Stromal cell of bone marrow (primary cell): ENCODE results near the gene WLS.

Source experiments
- DNase-seq: peaks from one replicate; pipeline ENCODE4 v3.0.0-alpha.2; 2012; ENCODE audit warnings: low read depth

WLS gene

DNA sequence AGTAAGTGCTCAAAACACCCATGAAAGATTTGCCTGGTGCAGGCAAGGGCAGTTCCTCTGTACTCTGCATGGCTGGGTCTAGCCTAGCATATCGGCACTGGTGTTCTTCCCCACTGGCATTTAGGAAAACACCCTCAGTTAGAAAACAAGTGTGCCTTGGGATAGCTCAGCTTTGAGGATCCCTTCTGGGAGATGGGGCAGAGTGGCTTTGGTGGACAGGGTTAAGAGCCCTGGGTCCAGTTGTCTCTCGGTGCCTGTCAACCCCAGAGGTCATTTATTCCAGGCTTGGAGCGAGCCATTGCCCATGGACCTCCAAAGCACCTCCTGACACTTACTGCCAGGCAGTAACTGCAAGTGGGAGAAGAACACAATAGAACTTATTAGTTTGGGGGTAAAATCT, 101.1 kb downstream of the WLS start:
- DNase-seq: no peak

GRCh38 chr1:68129536-68130250, 102.6 kb downstream of the WLS start:
- DNase-seq: no peak

DNA sequence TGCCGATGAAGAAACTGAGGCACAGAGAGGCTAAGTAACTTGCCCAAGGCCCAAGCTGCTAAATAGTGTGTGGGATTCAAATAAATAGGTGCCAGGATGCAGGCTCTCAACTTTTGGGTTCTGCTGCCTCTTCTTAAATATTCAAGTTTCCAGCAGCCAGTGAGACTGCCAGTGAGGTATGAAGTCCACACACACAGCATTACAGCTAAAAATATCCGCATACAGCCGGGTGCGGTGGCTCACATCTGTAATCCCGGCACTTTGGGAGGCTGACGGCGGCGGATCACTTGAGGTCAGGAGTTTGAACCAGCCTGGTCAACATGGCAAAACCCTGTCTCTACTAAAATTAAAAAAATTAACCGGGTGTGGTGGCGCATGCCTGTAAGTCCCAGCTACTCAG, 103.5 kb downstream of the WLS start:
- no peak for DNase-seq

GRCh38 chr1:68128157-68128556, 104.2 kb downstream of the WLS start:
- DNase-seq: no peak

GRCh38 chr1:68121536-68121935, 110.8 kb downstream of the WLS start:
- DNase-seq: peak; percentile 38

- peak; percentile 61 for DNase-seq
These were observed 112.1 kb downstream of the WLS start for GRCh38 chr1:68120136-68120791.

DNA sequence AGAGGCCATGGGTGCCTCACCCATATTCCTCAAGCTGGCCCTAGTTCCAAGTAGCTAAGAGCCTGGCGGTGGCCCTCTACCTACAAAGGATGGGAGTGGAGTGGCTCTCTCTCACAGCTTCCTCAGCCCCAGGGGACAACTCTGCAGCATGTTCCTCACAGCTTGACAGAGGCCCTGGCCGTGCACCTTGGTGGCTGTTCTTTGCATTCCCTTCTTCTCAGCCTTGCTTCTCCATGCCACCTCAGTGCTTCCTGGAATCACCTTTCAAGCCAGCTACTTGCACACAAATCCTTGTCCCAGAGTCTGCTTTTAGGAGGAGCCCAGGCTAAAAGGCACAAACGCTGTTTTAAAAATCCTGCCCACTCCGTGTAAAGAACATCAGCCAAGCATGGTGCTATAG, 112.9 kb downstream of the WLS start:
- DNase-seq: no peak

- DNase-seq: no peak
These were observed 114.9 kb downstream of the WLS start for GRCh38 chr1:68117416-68117815.

DNA sequence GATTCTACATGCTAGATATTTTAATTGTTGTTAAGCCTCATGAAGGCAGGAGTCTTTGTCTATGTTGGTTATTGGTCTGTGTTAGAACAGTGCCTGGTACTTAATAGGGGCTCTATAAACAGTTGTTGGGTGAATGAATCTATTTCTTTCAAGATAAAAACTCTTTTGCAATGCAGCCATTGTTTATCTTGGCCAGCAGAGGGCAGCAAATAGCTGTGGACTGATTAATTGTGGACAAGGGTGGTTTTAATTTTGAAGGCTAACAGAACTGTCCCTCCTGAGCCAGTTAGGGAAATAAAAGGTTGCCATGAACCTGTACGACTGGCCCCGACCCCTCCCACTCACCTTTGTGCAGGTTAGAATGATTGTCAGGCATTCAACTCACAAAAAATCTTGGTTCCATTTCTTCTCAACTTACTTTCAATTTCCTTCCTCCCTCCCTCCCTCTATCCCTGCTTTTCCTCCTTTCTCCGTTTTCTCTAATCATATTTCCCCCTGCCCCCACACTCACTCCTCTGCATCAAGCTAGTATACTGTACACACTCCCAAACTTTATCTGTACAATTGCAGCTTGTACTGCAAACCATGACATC, 115.6 kb downstream of the WLS start:
- peak; percentile 28 for DNase-seq

- DNase-seq: no peak
These were observed 117.0 kb downstream of the WLS start for GRCh38 chr1:68115308-68115707.

GRCh38 chr1:68113966-68114365, 118.4 kb downstream of the WLS start:
- no peak for DNase-seq

- peak; percentile 54 for DNase-seq
These were observed 119.5 kb downstream of the WLS start for GRCh38 chr1:68112835-68113243.

DNA sequence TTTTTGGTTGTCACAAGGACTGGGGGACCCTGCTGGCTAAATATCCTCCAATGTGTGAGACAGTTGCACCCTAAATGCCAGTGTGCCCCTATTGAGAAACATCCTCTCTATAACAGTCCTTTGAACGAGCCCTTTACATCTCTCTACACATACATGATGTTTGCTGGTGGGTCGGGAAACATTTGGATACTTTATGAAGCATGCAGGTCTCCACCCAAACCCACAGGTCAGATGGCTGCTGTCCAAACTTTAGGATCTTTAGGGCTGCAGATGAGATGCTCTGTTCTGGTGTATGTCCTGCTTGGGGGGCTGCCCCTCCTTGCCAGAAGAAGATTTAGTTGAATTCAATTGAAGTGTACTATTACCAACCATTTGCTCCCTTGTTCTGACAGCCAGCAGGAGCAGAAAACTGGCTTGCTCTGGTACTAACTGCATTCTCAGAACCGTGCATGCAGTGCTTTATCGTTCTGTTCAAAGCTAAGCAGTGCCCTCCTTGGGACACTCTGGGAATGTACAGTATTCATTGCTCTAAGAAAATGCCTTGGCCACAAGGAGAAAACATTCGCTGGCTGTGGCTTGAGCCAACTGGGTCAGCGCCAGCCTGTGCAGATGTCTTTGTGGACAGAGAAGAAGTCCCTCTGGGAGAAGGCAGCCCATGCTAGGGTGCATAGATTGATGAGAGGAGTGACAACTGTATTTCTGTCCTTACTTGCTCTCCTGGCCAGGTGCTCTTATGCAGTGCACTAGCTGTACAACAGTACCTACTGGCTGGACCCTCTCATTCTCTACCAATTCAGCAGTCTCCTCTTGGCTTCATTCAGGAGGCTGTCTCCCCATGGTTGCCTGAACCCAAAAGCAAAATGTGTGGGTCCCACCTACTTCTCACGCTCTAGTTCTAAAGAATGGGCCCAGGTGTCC, 120.5 kb downstream of the WLS start:
- peak; percentile 81 for DNase-seq

DNA sequence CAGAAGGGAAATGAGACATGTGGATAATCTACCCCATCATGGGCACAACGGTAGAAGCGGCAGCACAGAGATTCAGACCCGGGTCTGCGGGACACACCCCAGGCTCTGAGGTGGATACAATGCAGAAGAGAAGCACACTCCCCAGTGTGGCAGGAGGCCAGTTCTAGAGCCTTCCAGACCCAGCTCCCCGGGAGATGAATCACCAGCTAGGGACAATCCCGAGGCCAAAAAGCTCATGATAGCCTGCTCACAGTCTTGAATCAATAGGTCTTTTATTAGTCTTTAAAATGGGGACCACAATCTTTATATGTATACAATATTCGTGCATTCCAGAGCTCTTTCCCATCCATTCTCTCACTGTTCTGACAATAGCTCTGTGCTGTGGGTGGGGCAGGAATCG, 124.6 kb downstream of the WLS start:
- no peak for DNase-seq

- DNase-seq: peak; percentile 54
These were observed 128.3 kb downstream of the WLS start for GRCh38 chr1:68103884-68104554.

- DNase-seq: no peak
These were observed 129.2 kb downstream of the WLS start for GRCh38 chr1:68103011-68103545.

DNA sequence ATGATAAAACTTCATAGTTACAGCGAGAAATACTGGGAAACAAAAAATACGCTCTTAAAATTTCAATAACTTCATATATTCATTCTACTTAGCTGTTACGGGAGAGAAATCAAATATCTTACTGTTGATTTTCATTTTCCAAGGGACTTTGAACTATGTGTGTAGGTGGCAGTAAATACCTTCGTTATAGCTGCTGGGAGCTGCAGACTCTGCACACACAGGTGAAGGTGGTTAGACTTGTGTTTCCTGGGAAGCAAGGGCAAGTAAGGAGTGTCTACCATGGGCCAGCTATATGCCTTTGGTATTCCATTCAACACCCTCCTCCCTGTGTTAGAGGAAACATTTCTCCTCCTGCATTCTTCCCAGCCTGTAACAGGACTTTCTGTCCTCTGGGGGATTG, 130.5 kb downstream of the WLS start:
- DNase-seq: no peak

DNA sequence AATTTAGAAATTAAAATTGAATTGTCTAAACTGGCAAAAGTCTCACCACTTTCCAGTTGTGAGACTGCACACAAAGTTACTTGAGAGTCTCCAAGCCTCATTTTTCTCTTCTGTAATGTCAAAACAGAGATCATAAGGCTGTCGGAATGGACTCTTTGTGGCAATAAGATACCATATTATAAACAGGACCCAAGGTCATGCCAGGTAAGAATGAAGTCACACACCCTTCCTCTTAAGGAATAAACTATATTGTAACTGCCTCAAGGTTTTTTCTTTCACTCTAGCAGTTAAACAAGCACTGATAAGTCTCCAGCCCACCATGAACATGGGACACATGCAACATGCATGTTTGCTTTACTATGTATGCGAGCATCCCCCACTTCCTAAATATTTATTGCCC, 131.8 kb downstream of the WLS start:
- no peak for DNase-seq

- DNase-seq: no peak
These were observed 138.6 kb downstream of the WLS start for GRCh38 chr1:68093737-68094136.

DNA sequence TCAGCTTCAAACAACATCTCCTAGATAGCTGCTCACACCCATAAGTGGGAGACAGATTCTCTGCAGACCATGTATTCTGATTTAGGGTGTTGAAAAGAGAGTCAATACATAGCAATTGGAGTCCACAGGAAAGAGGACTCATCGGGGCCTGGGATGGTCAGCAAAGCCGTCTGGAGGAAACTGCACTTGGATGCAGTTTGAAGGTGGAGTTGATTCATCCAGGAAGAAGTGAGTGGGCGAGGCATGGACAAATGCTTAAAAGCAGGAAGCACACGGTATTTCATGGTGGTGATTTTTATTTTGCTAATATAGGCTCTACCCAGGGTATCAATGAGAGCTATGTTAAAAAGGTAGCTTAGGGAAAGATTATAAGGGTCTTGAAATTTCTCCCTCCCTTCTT, 145.1 kb downstream of the WLS start:
- DNase-seq: no peak

DNA sequence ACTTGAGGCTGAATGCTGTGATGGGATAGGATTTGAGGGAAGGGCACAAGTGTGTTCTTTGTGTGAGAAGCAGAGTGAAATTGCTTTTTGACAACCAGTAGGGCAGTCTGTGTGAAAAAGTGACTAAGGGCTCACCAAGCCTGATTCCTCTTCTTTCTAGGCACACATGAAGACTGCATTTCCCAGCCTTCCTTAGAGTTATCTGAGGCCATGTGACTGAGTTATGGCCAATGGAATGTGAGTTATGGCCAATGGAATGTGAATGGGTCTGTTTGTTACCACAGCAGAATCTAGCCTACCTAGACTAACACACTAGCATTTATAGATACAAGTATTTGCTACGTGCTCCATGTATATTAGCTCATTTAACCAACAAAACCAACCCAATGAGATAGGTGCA, 146.6 kb downstream of the WLS start:
- DNase-seq: no peak

DNA sequence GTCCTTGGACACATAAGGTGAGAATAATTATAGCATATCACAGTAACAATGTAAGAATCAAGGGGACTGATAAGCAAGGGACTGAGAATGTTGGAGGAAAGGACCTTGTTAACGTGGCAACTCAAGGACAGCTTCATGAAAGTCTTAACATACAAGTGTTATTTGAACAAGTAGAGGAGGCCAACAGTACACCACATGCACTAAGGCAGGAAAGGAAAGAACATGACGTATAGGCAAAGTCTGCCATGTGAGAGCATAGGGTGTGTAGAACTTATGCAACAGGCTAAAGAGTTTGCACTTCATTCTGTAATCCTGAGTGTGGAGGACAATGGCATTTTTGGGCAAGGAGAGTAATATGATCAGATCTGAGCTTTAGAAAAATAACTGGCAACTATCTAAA, 148.6 kb downstream of the WLS start:
- no peak for DNase-seq
